Smooth muscle cell (in vitro differentiated cells): ENCODE data around the gene KCNF1. TPM values are rescaled to one million over a fixed set of nuclear protein-coding genes. Genes with fewer than 3 reads are reported as not detected.

Experiments
- DNase-seq: peaks from one replicate; lab custom pipeline; 2025; ENCODE audit not compliant: unreplicated experiment; lab: John Stamatoyannopoulos, UW
- H2AFZ ChIP-seq: fragments of 200-600 bp; sonication (generic); 2 replicates; pipeline ENCODE4 v1.6.0; 2016; ENCODE audit warnings: antibody characterized with exemption, low read depth, mild to moderate bottlenecking
- H3F3A ChIP-seq: fragments of 200-600 bp; sonication (generic); 2 replicates; pipeline ENCODE4 v1.6.0; 2017; ENCODE audit warnings: antibody characterized with exemption, low read depth
- H3K27ac ChIP-seq: fragments of 200-600 bp; sonication (generic); 2 replicates; pipeline ENCODE4 v1.5.1; 2016; ENCODE audit warnings: low read depth, mild to moderate bottlenecking
- H3K27me3 ChIP-seq: fragments of 200-600 bp; sonication (generic); 2 replicates; pipeline ENCODE4 v1.6.1; 2016; ENCODE audit warnings: low read depth, mild to moderate bottlenecking
- H3K36me3 ChIP-seq: fragments of 200-600 bp; sonication (generic); 2 replicates; pipeline ENCODE4 v1.5.1; 2016; ENCODE audit warnings: low read depth
- H3K4me1 ChIP-seq: fragments of 200-600 bp; sonication (generic); 2 replicates; pipeline ENCODE4 v1.5.1; 2016; ENCODE audit warnings: low read depth
- H3K4me2 ChIP-seq: fragments of 200-600 bp; sonication (generic); 2 replicates; pipeline ENCODE4 v1.6.0; 2016; ENCODE audit warnings: mild to moderate bottlenecking
- H3K4me3 ChIP-seq: fragments of 200-600 bp; sonication (generic); 2 replicates; pipeline ENCODE4 v1.5.1; 2016; ENCODE audit warnings: mild to moderate bottlenecking
- H3K79me2 ChIP-seq: fragments of 200-600 bp; sonication (generic); 2 replicates; pipeline ENCODE4 v1.6.0; 2016; ENCODE audit warnings: low read depth, mild to moderate bottlenecking
- H3K9ac ChIP-seq: fragments of 200-600 bp; sonication (generic); 2 replicates; pipeline ENCODE4 v1.6.0; 2016; ENCODE audit warnings: low read depth
- H3K9me3 ChIP-seq: fragments of 200-600 bp; sonication (generic); replicated peaks from 2 replicates; pipeline ENCODE4 v1.5.1; 2016; ENCODE audit warnings: low read depth
- H4K20me1 ChIP-seq: fragments of 200-600 bp; sonication (generic); 2 replicates; pipeline ENCODE4 v1.6.0; 2016; ENCODE audit warnings: low read depth
- CTCF ChIP-seq: fragments of 200-600 bp; sonication (generic); IDR thresholded peaks from 2 replicates; pipeline ENCODE4 v1.5.1; 2017; ENCODE audit warnings: borderline replicate concordance, mild to moderate bottlenecking, antibody characterized with exemption; ENCODE audit not compliant: insufficient read depth, poor library complexity, severe bottlenecking
- WGBS: methylation state at CpG from one replicate; pipeline ENCODE4 v1.1.7; 2016; ENCODE audit warnings: low lambda C conversion rate; 5-methylcytosine and 5-hydroxymethylcytosine counted together
- polyA plus RNA-seq: library from polyadenylated mRNA; unstranded; fragments of >200 nt; fragmentation: Nextera tagmentation; extraction: Ambion mirVana; gene quantifications from 2 replicates; pipeline ENCODE4 v1.2.1, GENCODE V29; 2016
- total RNA-seq: library from RNA; depleted of rRNA; stranded (reverse); fragments of >200 nt; gene quantifications from 2 replicates; pipeline ENCODE4 v1.2.3, GENCODE V29; 2014

The KCNF1 gene
- total and polyA plus RNA-seq, 2 experiments from 2014 or later, result 0.55 TPM; not detected in 1

GRCh38 chr2:10920764-10921388 lies 9.1 kb downstream of the KCNF1 start:
- no peak for DNase-seq
- H3K4me3 ChIP-seq, result no peak overlapping the region
- WGBS, result 91% methylated on average over 16 of the region's 16 CpGs
- no peaks in the 10 kb centered on the region for H3K79me2 ChIP-seq
- no peak overlapping the region for H3K9ac ChIP-seq
- no peak overlapping the region for H3K4me2 ChIP-seq
- no peaks in the 10 kb centered on the region for H3K4me1 ChIP-seq
- H4K20me1 ChIP-seq, result no peaks in the 10 kb centered on the region
- H2AFZ ChIP-seq, result no peak overlapping the region
- H3K27ac ChIP-seq, result no peak overlapping the region
- no peaks in the 10 kb centered on the region for H3F3A ChIP-seq
- H3K36me3 ChIP-seq, result no peaks in the 10 kb centered on the region
- no peaks in the 10 kb centered on the region for H3K9me3 ChIP-seq
- no peaks in the 10 kb centered on the region for H3K27me3 ChIP-seq
- TF ChIP-seq CTCF, result no peak

- Histone ChIP-seq H3K9me3 (no peaks in the 10 kb centered on the region), H4K20me1 (no peaks in the 10 kb centered on the region), H3K4me2 (no peak overlapping the region), H3K4me3 (no peak overlapping the region), H3K4me1 (no peaks in the 10 kb centered on the region), H3F3A (no peaks in the 10 kb centered on the region), H2AFZ (no peak overlapping the region), H3K36me3 (no peaks in the 10 kb centered on the region), H3K79me2 (no peaks in the 10 kb centered on the region), H3K27me3 (no peaks in the 10 kb centered on the region), H3K27ac (no peak overlapping the region), H3K9ac (no peak overlapping the region)
- no peak for TF ChIP-seq CTCF
- DNase-seq, result no peak
- 86% methylated on average over 6 of the region's 6 CpGs for WGBS
These were observed 9.8 kb downstream of the KCNF1 start for GRCh38 chr2:10921525-10921924.

DNA sequence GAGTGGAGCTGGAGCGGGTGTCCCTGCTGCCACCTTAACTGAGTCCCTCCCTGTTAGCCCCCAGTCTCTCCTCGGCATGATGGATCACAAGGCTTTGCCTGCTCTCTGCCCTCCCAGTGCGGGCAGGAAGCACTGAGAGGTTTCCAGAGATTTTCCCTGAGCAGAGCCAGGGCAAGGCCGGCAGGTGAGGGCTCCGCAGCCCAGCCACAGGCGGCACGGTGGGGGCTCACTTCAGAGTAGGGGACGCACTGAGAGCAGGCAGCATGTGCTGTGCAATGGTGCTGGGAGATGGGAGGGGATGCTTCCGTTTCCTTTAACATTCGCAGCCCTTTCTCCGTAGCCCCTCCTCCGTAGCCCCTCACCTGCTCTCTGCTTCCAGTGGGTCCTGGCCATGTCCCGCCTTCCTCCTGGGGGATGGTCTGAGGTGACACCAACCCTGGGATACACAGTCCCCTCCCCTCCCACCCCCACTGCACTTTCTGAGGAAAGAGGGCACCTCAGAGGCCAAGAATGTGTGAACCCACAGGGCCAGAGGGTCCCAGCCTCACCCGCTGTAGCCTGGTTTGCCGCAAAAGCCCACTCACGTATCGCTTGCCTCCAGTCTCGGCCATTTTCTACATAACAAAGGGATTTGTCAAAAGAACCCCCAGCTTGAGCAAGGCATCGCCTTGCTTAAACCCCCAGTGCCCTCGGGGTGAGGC lies 10.7 kb downstream of the KCNF1 start:
- no peak overlapping the region for H3K4me2 ChIP-seq
- no peak overlapping the region for H3K4me3 ChIP-seq
- H3K79me2 ChIP-seq, result no peaks in the 10 kb centered on the region
- H3K36me3 ChIP-seq, result no peaks in the 10 kb centered on the region
- H4K20me1 ChIP-seq, result no peaks in the 10 kb centered on the region
- no peak for DNase-seq
- no peak overlapping the region for H3K9ac ChIP-seq
- no peaks in the 10 kb centered on the region for H3F3A ChIP-seq
- no peaks in the 10 kb centered on the region for H3K9me3 ChIP-seq
- H3K27me3 ChIP-seq, result no peaks in the 10 kb centered on the region
- 85% methylated on average over 20 of the region's 20 CpGs for WGBS
- no peak overlapping the region for H2AFZ ChIP-seq
- no peaks in the 10 kb centered on the region for H3K4me1 ChIP-seq
- no peak overlapping the region for H3K27ac ChIP-seq
- no peak for TF ChIP-seq CTCF

- Histone ChIP-seq H3K36me3 (no peaks in the 10 kb centered on the region), H3K4me2 (no peak overlapping the region), H3K4me3 (no peak overlapping the region), H3K27me3 (no peaks in the 10 kb centered on the region), H2AFZ (no peak overlapping the region), H3F3A (no peaks in the 10 kb centered on the region), H4K20me1 (no peaks in the 10 kb centered on the region), H3K4me1 (no peaks in the 10 kb centered on the region), H3K27ac (no peak overlapping the region), H3K9ac (no peak overlapping the region), H3K9me3 (no peaks in the 10 kb centered on the region), H3K79me2 (no peaks in the 10 kb centered on the region)
- WGBS, result 94% methylated on average over 7 of the region's 7 CpGs
- no peak for DNase-seq
- TF ChIP-seq CTCF, result no peak
These were observed 11.3 kb downstream of the KCNF1 start for GRCh38 chr2:10923008-10923375.
